Upper lobe of left lung (tissue), 4 donors: ENCODE results near the gene PRKCZ.

ENCODE experiments used
- CTCF ChIP-seq, 6 experiments: fragments of 450-650 bp in 4 of 6; fragments of 200-600 bp in 2 of 6; sonication (generic) in 2 of 6; IDR thresholded peaks; one replicate each; pipeline ENCODE4 v1.5.1; 2016 to 2019; ENCODE audit warnings: antibody characterized with exemption in 6 of 6
- EP300 ChIP-seq, 4 donors: sonication (generic); formaldehyde crosslinking; IDR thresholded peaks; one replicate each; pipeline ENCODE4 v1.5.1; 2017; ENCODE audit warnings: antibody characterized with exemption in 4 of 4, control low read depth in 2 of 4

GRCh38 chr1:2133039-2133878, 83.0 kb downstream of the PRKCZ start:
- TF ChIP-seq CTCF (IDR thresholded peaks at IDR 0.05) (peak in 2 of 6 experiments; percentile 37 to 38), EP300 (IDR thresholded peaks at IDR 0.05) (no peak)
